ENCODE measurements around the gene CBFA2T2.
"Not testable (repeated sequence)": the region's sequence is repeated elsewhere in the genome, so short reads cannot be mapped to it uniquely, and the experiment has no call there.

Gene CBFA2T2

DNA sequence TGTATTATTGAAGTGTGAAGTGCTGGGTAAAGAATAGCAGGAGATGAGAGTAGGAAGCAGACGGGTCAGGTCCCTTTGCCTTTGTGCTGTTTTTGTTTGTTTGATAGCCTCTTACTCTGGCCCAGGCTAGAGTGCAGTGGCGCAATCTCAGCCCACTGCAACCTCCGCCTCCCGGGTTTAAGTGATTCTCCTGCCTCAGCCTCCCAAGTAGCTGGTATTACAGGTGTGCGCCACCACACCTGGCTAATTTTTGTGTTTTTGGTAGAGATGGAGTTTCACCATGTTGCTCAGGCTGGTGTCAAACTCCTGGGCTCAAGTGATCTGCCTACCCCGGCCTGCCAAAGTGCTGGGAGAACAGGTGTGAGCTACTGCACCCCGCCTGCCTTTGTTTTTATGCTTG, 18.1 kb downstream of the CBFA2T2 start:
- not testable (repeated sequence) for DNase-seq

DNA sequence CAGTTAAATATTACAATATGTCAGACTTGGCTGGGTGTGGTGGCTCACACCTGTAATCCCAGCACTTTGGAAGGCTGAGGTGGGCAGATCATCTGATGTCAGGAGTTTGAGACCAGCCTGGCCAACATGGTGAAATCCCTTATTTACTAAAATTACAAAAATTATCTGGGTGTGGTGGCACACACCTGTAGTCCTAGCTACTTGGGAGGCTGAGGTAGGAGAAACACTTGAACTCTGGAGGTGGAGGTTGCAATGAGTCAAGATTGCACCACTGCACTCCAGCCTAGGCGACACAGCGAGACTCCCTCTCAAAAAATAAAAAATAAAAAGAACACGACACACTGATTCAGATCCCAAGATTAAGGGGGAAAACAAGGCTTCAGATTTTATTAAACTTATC, 19.2 kb downstream of the CBFA2T2 start:
- DNase-seq: not testable (repeated sequence)

DNA sequence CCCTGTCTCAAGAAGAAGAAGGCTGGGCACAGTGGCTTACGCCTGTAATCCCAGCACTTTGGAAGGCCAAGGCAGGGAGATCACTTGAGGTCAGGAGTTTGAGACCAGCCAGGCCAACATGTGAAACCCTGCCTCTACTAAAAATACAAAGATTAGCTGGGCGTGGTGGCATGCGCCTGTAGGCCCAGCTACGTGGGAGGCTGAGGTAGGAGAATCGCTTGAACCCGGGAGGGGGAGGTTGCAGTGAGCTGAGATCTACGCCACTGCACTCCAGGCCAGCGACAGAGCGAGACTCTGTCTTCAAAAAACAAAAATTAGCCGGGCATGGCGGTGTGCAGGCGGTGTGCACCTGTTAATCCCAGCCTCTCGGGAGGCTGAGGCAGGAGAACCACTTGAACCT, 22.0 kb downstream of the CBFA2T2 start:
- not testable (repeated sequence) for DNase-seq

DNA sequence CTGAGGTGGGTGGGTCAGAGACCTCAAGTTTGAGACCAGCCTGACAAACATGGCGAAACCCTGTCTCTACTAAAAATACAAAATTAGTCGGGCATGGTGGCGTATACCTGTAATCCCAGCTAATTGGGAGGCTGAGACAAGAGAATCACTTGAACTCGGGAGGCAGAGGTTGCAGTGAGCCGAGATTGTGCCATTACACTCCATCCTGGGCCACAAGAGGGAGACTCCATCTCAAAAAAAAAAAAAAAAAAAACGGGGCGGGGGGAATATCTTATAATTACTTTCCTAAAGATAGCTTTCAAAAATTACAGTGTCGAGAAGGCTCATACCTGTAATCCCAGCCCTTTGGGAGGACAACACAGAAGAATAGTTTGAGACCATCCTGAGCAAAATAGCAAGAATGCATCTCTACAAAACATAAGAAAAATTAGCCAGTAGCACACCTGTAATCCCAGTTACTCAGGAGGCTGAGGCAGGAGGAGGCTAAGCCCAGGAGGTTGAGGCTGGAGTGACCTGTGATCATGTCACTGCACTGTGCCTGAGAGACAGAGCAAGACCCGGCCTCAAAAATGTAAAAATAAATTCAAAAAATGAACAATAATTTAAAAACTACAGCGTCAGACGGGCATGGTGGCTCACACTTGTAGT, 25.8 kb downstream of the CBFA2T2 start:
- peak in 1 of 2 experiments; percentile 39 for DNase-seq

DNA sequence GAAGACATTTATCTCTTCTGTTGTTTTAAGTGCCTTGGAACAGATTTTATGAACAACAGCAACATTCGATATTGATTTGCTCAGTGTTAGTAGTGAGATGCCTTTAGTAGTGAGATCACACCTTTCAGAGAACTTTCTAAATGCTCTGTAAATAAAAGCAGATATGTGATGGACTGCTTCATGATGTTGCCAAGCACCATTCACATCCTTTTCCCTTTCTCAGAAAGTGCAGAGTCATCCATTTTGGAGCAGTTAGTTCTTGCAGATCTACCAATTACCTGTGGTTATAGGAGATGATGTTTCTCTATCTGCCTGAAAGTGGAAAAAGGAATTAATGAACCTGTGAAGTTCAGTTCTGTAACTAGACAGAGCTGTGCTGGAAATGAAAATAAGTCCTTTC, 27.0 kb downstream of the CBFA2T2 start:
- DNase-seq: no peak

DNA sequence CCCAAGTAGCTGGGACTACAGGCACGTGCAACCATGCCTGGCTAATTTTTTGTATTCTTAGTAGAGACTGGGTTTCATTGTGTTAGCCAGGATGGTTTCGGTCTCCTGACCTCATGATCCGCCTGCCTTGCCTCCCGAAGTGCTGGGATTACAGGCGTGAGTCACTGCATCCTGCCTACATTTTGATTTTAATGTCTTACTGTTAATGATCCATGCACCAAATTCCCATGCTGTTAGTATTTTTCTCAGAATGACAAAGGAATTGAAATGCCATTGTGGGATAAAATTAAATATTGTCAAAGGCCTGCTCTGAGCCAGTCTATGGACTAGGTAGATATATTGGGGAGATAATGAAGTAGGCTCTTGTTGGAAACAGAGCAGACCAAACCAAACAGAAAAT, 28.2 kb downstream of the CBFA2T2 start:
- DNase-seq: no peak

DNA sequence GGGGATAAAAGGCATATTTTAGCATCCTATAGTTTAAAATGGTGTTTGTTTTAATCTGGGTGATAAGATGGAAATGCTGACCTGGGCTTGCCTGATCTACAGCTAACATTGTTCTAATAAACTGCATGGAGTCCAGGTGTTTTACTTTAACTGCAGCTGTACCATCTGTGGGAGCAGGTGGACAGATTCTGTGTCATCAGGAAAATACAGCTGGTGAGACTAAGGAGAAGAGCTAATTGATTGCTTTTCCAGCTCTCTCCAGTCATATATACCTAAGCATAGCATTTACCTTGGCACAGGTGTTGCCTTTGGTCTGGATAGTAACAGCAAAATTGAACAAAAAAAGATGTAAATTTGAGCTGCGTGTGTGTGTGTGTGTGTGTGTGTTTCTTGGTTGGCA, 31.6 kb downstream of the CBFA2T2 start:
- DNase-seq: no peak

DNA sequence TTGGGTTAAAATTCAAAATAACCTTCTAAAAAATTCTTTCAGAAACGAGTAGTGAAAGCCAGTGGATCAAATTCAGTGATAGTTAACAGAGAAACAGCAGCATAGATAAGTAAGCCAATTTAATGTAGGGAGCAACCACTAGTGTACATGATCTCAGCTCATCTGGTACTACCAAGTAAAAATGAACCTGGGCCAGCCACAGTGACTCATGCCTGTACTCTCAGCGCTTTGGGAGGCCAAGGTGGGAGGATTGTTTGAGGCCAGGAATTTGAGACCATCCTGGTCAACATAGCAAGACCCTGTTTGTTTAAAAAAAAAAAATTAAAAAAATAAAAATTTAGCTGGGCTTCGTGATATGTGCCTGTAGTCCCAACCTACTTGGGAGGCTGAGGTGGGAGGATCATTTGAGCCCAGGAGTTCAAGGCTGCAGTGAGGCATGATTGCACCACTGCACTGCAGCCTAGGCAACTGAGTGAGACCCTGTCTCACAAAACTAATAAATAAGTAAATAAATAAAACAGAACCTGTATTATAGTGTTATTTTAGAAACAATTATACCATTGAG, 32.4 kb downstream of the CBFA2T2 start:
- no peak for DNase-seq

DNA sequence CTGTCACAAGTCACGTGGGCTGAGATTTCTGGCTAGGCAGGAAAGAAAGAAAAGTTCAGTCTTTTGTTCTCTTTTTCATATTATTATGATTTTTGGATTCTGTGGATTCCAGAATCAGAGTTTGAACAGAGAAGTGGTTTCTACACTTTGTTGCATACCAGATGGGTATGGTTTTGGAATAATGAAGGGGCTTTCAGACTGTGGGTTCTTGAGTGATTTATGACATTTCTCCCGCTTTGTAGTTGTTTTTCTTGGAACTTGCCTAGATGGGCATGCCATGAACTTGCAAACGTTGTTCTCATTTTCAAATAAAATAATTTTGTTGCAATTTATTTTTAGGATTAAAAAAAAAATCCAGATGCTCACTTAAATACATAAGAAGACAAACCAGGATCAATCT, 34.4 kb downstream of the CBFA2T2 start:
- DNase-seq: no peak

DNA sequence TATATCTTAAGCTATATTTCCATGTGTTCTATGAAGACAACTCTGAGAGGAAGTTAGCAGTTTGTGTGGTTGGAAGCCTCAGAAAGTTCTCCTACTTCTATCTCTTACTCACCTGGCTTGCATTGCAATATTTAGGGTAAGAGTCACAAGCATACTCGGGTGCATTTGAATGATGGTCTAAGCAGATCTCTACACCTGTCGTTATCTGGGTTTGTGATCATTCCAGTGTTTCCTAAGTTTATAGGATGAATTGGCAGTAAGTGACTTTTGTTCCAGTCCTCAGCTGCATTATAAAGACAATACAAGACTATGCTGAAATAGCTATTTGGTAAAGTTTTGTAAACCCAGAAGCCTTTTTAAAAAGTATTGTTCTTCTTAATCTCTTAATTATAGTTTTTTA, 36.9 kb downstream of the CBFA2T2 start:
- DNase-seq: no peak

DNA sequence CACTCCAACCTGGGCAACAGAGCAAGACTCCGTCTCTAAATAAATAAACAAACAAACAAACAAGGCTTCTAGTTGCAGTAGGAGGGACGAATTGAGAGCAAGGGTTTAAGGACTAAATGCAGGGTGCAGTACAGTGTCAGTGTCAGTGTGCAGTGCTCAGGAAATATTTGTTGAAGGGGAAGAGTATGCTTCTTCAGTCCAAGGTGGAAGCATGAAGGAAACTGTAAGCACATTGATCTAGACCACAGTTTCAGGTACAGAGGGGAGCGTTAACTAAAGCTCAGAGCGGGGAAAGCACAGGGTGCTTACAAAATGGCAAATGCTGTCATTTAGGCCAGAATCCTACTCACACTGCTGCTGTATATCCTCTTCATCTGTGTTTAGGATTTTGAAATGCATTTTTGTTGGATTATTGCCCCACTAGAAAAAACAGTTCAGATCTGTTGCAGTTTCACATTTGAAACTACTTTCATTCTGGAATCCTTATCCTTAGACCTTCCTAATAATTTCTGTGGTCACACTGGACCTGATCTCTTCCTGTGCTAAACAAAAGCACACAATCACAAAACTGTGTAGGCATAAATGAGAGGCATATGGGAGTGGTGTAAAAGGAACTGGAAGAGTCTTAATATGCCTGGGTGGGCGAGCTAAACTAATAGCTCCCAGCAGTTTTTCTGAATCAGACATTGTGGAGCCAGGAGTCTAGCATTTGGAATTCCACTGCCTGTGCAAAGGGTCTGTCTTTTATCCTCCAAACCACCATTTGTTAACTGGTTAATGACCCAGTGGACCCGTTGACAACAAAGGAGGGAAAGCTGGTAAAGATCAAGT, 41.4 kb downstream of the CBFA2T2 start:
- no peak for DNase-seq

DNA sequence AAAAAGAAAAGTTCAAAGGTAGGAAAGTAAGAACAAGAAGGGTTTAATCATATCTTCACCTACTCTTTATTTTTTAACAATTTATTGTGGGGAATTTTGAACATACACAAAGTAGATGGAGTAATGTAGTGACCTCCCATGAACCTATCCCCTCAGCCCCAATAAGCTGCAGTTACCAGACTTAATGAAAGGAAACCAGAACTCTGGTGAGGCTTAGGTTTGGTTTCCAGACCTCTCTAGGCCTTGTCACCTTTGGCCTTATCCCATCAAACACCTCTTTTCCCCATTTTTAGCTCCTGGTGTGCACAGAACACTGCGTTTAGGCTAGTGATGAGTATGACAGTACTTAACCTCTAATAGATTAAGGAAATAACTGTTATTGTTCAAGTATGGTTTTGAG, 42.0 kb downstream of the CBFA2T2 start:
- DNase-seq: no peak

DNA sequence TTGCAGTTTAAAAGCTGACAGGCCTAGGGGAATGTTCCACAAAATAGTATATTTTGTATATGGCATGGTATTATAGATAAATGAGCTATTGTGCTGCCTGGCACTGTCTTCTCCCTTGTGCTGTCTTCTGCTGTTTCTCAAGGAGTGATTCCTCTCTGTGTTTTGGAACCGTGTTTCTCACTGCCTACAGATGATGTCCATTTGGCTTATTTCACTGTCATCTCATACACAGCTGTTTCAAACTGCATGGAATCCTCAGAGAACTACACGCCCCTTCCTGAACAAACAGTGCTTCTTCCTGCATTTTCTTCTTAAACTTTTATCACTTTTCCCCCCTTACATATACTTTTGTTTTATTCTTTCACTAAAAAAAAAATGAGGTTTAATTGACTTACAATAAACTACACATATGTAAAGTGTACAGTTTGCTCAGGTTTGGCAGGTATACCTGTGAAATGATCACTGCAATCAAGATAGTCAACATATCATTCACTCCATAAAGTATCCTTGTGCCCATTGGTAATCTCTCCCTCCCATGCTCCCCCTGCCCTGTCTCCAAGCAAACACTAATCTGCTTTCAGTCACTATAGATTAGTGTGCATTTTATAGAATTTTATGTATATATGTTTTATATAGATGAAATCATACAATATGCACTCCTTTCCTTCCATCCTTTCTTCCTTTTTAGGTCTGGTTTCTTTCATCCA, 43.0 kb downstream of the CBFA2T2 start:
- no peak for DNase-seq

DNA sequence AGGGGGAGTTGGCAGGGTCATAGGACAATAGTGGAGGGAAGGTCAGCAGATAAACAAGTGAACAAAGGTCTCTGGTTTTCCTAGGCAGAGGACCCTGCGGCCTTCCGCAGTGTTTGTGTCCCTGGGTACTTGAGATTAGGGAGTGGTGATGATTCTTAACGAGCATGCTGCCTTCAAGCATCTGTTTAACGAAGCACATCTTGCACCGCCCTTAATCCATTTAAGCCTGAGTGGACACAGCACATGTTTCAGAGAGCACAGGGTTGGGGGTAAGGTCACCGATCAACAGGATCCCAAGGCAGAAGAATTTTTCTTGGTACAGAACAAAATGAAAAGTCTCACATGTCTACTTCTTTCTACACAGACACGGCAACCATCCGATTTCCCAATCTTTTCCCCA, 45.8 kb downstream of the CBFA2T2 start:
- DNase-seq: not testable (repeated sequence)

DNA sequence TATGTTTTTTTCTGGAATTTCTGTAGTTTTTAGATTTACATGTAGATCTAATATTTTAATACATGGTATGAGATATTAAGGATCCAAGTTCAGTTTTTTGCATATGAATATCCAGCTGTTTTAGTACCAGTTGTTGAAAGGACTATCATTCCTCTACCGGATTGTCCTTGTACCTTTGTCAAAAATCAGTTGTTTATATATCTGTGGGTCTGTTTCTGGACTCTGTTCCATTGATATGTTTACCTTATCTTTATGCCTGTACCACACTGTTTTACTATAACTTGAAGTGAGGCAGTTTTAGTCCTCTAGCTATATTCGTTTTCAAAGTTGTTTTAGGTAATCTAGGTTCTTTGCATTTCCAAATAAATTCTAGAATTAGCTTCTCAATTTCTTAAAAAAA, 47.7 kb downstream of the CBFA2T2 start:
- no peak for DNase-seq

DNA sequence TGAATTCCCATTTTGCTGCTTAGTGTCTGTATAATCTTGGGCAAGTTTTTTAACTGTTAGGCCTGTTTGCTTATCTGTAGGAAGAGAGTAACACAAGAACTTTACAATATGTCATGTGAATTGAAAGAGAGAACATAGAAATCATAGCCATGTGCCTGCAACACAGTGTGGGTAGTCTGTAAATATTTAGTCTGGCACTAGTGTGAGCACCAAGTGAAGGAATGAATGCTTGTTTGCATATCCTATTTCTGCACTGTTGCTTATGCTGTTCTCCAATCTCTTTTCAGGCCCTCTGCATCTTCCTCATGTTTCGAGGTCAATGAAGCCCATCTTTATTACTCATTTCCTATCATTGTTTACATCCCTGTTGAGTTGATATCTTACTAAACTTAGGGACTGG, 49.2 kb downstream of the CBFA2T2 start:
- DNase-seq: no peak

DNA sequence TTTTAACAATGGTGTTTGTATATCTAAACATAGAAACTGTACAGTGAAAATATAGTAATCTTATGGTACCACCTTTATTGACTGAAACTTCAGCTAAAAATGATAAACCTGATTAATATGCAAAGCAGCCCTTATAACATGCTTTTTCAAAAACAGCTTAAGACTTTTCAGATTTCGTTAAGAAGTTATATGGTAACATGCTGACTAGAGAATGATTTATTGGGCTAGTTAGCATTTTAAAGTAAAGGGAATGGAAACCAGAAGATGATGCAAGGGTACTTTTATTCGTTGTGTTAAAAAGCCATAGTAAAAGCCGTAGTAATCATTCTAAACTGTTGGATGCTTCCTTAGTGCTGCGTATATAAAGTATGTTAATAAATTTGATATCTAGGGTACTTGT, 50.5 kb downstream of the CBFA2T2 start:
- DNase-seq: no peak

DNA sequence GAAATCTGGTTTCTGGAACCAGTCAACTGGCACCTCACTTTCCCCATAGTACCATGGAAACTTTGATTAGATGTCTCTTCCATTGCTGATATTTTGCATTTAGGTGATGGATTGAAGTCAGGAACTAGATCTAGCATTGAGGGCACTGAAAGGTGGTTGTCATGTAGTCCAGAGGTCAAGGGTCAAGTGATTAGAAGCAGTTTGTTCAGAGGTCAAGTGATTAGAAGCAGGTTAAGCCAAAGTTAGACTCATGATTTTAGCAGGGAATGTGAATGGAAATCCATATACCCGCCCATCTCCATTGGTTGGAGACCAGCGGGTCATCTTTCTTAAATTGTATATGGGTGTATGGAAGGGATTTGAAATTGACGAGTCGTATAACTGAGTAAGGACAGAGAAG, 51.2 kb downstream of the CBFA2T2 start:
- no peak for DNase-seq

DNA sequence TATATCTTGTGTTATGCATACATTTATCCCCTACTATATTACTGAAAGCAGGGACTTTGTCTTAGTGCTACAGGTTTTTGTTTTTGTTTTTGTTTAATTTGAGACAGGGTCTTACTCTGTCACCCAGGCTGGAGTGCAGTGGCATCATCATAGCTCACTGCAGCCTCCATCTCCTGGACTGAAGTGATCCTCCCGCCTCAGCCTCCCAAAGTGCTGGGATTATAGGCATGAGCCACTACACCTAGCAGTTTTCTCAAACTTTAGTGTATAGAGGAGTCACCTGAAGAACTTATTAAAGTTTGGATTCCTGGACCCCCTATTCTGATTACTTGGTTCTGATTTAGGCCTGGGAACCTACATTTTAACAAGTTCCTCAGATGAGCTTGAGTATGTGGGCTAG, 51.9 kb downstream of the CBFA2T2 start:
- DNase-seq: no peak

DNA sequence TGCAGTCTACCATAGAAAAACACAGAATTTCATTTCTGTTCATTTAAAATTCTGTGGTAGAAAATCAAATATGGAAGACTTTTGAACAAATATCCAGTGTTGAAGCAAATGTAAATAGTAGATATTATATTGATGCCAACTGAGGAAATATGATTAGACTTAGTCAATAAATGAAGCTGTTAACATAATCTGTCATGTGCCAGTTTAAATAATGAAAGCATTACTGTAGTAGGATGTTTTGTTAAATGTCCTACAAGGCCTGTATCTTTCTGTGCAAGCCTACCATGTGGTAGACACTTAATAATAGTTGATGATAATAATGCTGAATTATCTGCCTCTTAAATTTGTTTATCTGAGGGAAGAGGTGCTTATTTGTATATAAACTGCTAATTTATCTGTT, 55.9 kb downstream of the CBFA2T2 start:
- DNase-seq: no peak

DNA sequence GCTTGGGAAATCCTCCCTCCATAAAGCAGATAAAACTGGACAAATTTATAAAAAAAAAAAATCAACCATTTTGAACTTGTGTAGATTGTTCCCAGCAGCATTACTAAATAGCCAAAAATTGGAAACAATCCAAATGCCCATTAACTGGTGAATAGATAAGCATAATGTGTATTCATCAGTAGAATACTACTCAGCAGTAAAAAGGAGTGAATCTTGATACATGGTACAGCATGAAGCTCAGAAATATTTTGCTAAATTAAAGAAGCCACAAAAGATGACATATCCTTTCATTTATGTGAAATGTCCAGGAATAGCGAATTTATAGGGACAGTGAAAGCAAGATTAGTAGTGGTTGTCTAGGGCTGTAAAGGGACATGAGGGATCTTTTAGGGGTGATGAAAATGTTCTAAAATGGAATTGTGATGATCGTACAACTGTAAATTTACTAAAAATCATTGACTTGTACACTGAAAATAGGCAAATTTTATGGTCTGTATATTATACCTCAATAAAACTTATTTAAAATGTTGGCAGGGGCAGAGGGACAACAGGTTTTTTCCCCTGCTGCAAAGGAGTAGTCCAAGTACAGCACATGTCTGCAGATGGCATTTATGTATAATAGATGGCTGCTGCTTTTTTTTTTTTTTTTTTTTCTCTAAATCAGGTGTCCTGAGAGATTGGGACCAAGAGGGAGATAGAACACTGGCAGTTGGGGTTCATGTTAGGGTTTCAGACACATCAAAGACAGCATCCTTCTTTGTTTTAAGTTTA, 59.5 kb downstream of the CBFA2T2 start:
- no peak for DNase-seq

DNA sequence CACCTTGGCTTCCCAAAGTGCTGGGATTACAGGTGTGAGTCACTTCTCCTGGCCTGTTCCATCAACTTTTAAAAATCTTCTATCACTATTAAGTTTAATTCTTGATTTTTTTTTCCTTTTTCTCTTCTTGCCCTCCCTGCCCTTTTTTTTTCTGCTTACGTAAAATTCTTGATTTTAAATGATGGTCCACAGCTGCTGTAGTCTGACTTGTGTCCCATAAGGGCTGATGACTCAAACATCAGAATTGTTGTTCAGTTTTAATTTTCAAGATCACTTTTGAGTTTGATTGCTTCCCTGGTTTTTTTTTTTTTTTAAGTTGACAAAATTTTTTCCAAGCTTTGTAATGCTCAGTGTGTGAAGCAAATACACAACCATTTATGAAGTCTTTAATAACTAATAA, 61.9 kb downstream of the CBFA2T2 start:
- no peak for DNase-seq

DNA sequence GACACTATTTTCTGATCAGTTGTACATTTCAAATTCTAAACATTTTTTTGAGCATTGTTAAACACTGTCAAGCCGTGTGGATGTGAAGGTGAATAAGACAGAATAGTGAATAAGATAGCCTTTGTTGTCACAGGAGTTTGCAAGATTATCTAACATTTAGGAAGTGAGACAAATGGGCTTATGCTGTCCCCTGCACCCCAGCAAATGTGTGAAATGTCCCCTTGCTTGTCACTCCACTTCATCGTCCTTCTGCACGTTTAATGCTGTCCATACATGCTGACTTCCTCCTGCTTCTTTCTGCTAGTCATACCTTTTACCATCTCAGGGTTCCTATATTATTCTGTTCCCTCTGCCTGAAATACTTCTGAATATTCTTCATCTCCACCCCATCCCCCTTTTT, 62.6 kb downstream of the CBFA2T2 start:
- no peak for DNase-seq

All from SW 1271 (cell line).